Panc1 (cell line): ENCODE data around the gene ARG2.
"Not testable (repeated sequence)": the region's sequence is repeated elsewhere in the genome, so short reads cannot be mapped to it uniquely, and the experiment has no call there.

Experiments
- SIN3A ChIP-seq: IDR thresholded peaks from 2 replicates; pipeline ENCODE4 v1.6.1; 2012; ENCODE audit warnings: low read depth, mild to moderate bottlenecking, low read length, moderate library complexity, borderline replicate concordance; ENCODE audit not compliant: insufficient read depth
- TF ChIP-seq, protein P1 (sequence below): fragments of 450-650 bp; IDR thresholded peaks from 2 replicates; pipeline ENCODE4 v1.5.1; 2017; ENCODE audit warnings: mild to moderate bottlenecking

DNA sequence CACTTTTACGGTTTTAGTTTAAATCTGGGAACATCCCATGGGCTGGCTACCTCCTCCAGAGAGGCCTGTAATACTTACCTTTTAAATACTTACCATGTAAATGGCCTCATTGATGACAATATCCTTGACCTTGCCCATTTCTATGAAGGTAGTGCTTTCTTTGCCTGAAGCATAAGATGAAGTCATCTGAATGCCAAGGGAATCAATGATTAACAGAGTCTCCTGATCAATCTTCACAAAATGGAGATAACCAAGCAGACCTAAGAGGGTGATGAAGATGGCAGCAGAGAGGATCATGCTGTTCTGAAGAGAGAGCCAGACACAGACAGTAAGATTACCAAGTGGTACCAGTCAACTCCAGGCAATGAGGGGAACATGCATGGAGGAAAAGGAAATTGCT, 26.1 kb upstream of the ARG2 start:
- TF ChIP-seq, protein P1, sequence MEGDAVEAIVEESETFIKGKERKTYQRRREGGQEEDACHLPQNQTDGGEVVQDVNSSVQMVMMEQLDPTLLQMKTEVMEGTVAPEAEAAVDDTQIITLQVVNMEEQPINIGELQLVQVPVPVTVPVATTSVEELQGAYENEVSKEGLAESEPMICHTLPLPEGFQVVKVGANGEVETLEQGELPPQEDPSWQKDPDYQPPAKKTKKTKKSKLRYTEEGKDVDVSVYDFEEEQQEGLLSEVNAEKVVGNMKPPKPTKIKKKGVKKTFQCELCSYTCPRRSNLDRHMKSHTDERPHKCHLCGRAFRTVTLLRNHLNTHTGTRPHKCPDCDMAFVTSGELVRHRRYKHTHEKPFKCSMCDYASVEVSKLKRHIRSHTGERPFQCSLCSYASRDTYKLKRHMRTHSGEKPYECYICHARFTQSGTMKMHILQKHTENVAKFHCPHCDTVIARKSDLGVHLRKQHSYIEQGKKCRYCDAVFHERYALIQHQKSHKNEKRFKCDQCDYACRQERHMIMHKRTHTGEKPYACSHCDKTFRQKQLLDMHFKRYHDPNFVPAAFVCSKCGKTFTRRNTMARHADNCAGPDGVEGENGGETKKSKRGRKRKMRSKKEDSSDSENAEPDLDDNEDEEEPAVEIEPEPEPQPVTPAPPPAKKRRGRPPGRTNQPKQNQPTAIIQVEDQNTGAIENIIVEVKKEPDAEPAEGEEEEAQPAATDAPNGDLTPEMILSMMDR = not testable (repeated sequence)
- not testable (repeated sequence) for TF ChIP-seq SIN3A
